ENCODE measurements around the gene TMEM154. TPM values are rescaled to one million over a fixed set of nuclear protein-coding genes. Genes with fewer than 3 reads are reported as not detected.

Gene TMEM154
- total and polyA plus RNA-seq, 4 donors = 1.6 to 18.9 (median 8.5) TPM

DNA sequence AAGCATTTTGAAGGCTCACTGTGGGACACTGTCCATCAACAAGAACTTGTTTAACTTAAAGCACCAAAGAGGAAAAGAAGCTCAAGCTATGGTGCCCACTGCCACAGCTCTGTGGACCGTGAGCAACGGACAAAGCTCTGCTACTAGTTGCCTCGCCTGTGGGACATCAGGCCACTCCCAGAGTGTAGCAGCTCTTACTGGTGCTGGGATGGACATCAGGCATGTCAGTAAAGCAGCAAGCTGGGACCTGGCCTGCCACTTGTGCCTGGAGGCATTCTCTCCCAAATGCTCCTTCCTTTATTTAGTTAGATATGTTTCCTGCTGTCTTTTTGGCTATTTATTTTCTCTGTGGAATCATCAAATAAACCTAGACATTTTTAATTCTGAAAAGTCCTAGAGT, 46.7 kb downstream of the TMEM154 start:
- H3K4me3 ChIP-seq = no peak overlapping the region
- H3K27me3 ChIP-seq (ENCODE audit: control insufficient read depth in 3 of 3, insufficient read depth in 3 of 3, low read length in 2 of 3) = no peaks in the 10 kb centered on the region
- no peak overlapping the region for H3K27ac ChIP-seq (ENCODE audit: low read depth in 1 of 2, low read length in 1 of 2)
- TF ChIP-seq, protein P1, sequence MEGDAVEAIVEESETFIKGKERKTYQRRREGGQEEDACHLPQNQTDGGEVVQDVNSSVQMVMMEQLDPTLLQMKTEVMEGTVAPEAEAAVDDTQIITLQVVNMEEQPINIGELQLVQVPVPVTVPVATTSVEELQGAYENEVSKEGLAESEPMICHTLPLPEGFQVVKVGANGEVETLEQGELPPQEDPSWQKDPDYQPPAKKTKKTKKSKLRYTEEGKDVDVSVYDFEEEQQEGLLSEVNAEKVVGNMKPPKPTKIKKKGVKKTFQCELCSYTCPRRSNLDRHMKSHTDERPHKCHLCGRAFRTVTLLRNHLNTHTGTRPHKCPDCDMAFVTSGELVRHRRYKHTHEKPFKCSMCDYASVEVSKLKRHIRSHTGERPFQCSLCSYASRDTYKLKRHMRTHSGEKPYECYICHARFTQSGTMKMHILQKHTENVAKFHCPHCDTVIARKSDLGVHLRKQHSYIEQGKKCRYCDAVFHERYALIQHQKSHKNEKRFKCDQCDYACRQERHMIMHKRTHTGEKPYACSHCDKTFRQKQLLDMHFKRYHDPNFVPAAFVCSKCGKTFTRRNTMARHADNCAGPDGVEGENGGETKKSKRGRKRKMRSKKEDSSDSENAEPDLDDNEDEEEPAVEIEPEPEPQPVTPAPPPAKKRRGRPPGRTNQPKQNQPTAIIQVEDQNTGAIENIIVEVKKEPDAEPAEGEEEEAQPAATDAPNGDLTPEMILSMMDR (IDR thresholded peaks at IDR 0.05; ENCODE audit: control extremely low read depth, extremely low read depth) = no peak
- no peak overlapping the region for H3K9ac ChIP-seq (ENCODE audit: insufficient read depth in 1 of 2, low read length in 2 of 2)
- DNase-seq (no peak), ATAC-seq (ENCODE audit: insufficient read depth, low FRiP score) (no peak)
- WGBS, 2 donors = 59 to 69% methylated on average over 3 of the region's 3 CpGs
- no peaks in the 10 kb centered on the region for H3K9me3 ChIP-seq (ENCODE audit: control insufficient read depth in 4 of 4, insufficient read depth in 3 of 4, low read length in 3 of 4)
- H3K36me3 ChIP-seq (ENCODE audit: control insufficient read depth in 4 of 4, insufficient read depth in 4 of 4, low read length in 4 of 4) = peaks cover 0 to 1% (median 0%) of the 10 kb centered on the region in 4 donors
- no peaks in the 10 kb centered on the region for H3K4me1 ChIP-seq (ENCODE audit: control insufficient read depth in 5 of 5, insufficient read depth in 5 of 5, low read length in 5 of 5)

DNA sequence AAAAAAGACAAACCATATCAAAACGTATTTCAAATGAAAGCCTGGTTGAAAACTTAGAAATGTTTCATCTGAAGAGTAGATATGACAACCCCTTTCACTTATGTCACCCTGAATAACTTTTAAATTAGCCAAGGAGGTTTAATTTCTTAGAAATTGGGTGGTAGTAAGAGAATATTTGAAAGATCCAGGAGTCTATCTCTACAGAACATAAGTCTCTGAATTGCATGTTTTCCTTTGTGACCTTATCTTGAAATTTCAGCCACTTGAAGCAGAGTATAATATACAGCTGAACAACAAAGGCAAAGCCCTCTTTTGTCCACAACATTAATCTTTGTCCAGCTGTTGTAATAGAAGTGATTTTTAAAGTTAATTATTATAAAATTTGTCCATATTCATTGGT, 49.5 kb downstream of the TMEM154 start:
- ATAC-seq (ENCODE audit: insufficient read depth, low FRiP score) (no peak), DNase-seq (no peak)
- no peaks in the 10 kb centered on the region for H3K4me1 ChIP-seq (ENCODE audit: control insufficient read depth in 5 of 5, insufficient read depth in 5 of 5, low read length in 5 of 5)
- 50 to 67% methylated on average over 1 of the region's 1 CpG for WGBS, 2 donors
- no peak overlapping the region for H3K9ac ChIP-seq (ENCODE audit: insufficient read depth in 1 of 2, low read length in 2 of 2)
- H3K36me3 ChIP-seq (ENCODE audit: control insufficient read depth in 4 of 4, insufficient read depth in 4 of 4, low read length in 4 of 4) = peaks cover 0 to 7% (median 0%) of the 10 kb centered on the region in 4 donors
- H3K4me3 ChIP-seq = no peak overlapping the region
- H3K27ac ChIP-seq (ENCODE audit: low read depth in 1 of 2, low read length in 1 of 2) = no peak overlapping the region
- H3K9me3 ChIP-seq (ENCODE audit: control insufficient read depth in 4 of 4, insufficient read depth in 3 of 4, low read length in 3 of 4) = no peaks in the 10 kb centered on the region
- TF ChIP-seq, protein P1 (IDR thresholded peaks at IDR 0.05; ENCODE audit: control extremely low read depth, extremely low read depth) = no peak
- no peaks in the 10 kb centered on the region for H3K27me3 ChIP-seq (ENCODE audit: control insufficient read depth in 3 of 3, insufficient read depth in 3 of 3, low read length in 2 of 3)

DNA sequence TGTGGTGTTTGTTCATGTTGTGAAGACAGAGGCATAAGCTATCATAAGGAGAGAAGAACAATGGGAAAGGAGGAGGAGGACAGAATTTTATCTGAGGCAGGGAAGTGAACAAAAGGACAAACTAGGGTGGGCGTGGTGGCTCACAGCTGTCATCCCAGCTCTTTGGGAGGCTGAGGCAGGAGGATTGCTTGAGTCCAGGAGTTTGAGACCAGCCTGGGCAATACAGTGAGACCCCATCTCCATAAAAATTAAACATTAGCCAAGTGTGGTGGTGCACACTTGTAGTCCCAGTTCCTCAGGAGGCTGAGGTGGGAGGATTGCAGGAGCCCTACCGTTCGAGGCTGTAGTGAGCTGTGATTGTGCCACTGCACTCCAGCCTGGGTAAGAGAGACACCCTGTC, 49.9 kb downstream of the TMEM154 start:
- H3K36me3 ChIP-seq (ENCODE audit: control insufficient read depth in 4 of 4, insufficient read depth in 4 of 4, low read length in 4 of 4) = peaks cover 0 to 7% (median 0%) of the 10 kb centered on the region in 4 donors
- no peak overlapping the region for H3K27ac ChIP-seq (ENCODE audit: low read depth in 1 of 2, low read length in 1 of 2)
- ATAC-seq (ENCODE audit: insufficient read depth, low FRiP score) (no peak), DNase-seq (no peak)
- no peak overlapping the region for H3K4me3 ChIP-seq
- WGBS, 2 donors = 91 to 100% methylated on average over 3 of the region's 3 CpGs
- H3K4me1 ChIP-seq (ENCODE audit: control insufficient read depth in 5 of 5, insufficient read depth in 5 of 5, low read length in 5 of 5) = no peaks in the 10 kb centered on the region
- no peaks in the 10 kb centered on the region for H3K9me3 ChIP-seq (ENCODE audit: control insufficient read depth in 4 of 4, insufficient read depth in 3 of 4, low read length in 3 of 4)
- H3K9ac ChIP-seq (ENCODE audit: insufficient read depth in 1 of 2, low read length in 2 of 2) = no peak overlapping the region
- TF ChIP-seq, protein P1 (IDR thresholded peaks at IDR 0.05; ENCODE audit: control extremely low read depth, extremely low read depth) = no peak
- no peaks in the 10 kb centered on the region for H3K27me3 ChIP-seq (ENCODE audit: control insufficient read depth in 3 of 3, insufficient read depth in 3 of 3, low read length in 2 of 3)

DNA sequence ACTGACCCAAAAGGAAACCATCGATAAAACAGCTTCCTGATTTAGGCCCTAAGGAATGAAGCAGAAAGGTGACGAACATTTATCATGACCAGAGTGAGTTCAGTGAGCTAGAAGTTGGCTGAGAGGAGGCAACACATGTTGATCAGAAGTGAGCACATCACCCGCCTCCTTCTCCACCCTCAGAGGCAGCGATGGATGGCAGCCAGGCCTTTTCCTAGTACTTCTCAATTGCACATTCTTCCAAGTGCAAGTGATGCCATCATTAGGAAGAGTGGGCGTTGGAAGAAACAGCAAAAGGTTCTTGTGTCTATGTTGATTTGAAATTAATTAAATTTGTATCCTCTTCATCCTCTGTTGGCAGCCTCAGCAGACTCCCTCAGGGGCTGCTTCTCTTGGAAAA, 51.7 kb downstream of the TMEM154 start:
- TF ChIP-seq, protein P1 (IDR thresholded peaks at IDR 0.05; ENCODE audit: control extremely low read depth, extremely low read depth) = no peak
- H3K4me3 ChIP-seq = no peak overlapping the region
- no peaks in the 10 kb centered on the region for H3K4me1 ChIP-seq (ENCODE audit: control insufficient read depth in 5 of 5, insufficient read depth in 5 of 5, low read length in 5 of 5)
- H3K27me3 ChIP-seq (ENCODE audit: control insufficient read depth in 3 of 3, insufficient read depth in 3 of 3, low read length in 2 of 3) = no peaks in the 10 kb centered on the region
- no peak overlapping the region for H3K9ac ChIP-seq (ENCODE audit: insufficient read depth in 1 of 2, low read length in 2 of 2)
- no peak overlapping the region for H3K27ac ChIP-seq (ENCODE audit: low read depth in 1 of 2, low read length in 1 of 2)
- peaks cover 0 to 7% (median 0%) of the 10 kb centered on the region in 4 donors for H3K36me3 ChIP-seq (ENCODE audit: control insufficient read depth in 4 of 4, insufficient read depth in 4 of 4, low read length in 4 of 4)
- H3K9me3 ChIP-seq (ENCODE audit: control insufficient read depth in 4 of 4, insufficient read depth in 3 of 4, low read length in 3 of 4) = no peaks in the 10 kb centered on the region
- no peak for DNase-seq
- no peak for ATAC-seq (ENCODE audit: insufficient read depth, low FRiP score)
- WGBS, 2 donors = 89 to 90% methylated on average over 5 of the region's 5 CpGs

Measured in lung (tissue), 12 donors.